K562 (cell line): ENCODE data around the gene CCDC183. TPM values are rescaled to one million over a fixed set of nuclear protein-coding genes. Genes with fewer than 3 reads are reported as not detected.
A peak's percentile ranks its signal among the peaks of the same experiment; 100 is the strongest.

ENCODE experiments used
- FOXA1 ChIP-seq: fragments of 450-650 bp; IDR thresholded peaks from 2 replicates; pipeline ENCODE4 v1.6.1; 2016; ENCODE audit warnings: mild to moderate bottlenecking, borderline replicate concordance
- GATAD2B ChIP-seq: fragments of 450-650 bp; IDR thresholded peaks from 2 replicates; pipeline ENCODE4 v1.6.1; 2017; ENCODE audit warnings: mild to moderate bottlenecking, borderline replicate concordance
- GTF2F1 ChIP-seq: IDR thresholded peaks from 2 replicates; pipeline ENCODE4 v1.6.1; 2011; ENCODE audit warnings: low read depth, low read length, improper control_type of control experiment
- HLTF ChIP-seq: fragments of 450-650 bp; IDR thresholded peaks from 2 replicates; pipeline ENCODE4 v1.6.1; 2016
- ILF3 ChIP-seq: fragments of 450-650 bp; IDR thresholded peaks from 2 replicates; pipeline ENCODE4 v1.6.1; 2018; ENCODE audit warnings: antibody characterized with exemption, mild to moderate bottlenecking, moderate library complexity, borderline replicate concordance
- KAT2B ChIP-seq: IDR thresholded peaks from one replicate; pipeline ENCODE4 v1.6.1; 2012; ENCODE audit warnings: low read depth, mild to moderate bottlenecking, control low read depth, inconsistent platforms, low read length, moderate library complexity
- KDM1A ChIP-seq, 2 experiments: fragments of 450-650 bp; IDR thresholded peaks; 2 replicates each; pipeline ENCODE4 v1.6.1; 2016; ENCODE audit warnings: mild to moderate bottlenecking in 2 of 2
- SIN3A ChIP-seq, 2 experiments: fragments of 150-350 bp in 1 of 2; IDR thresholded peaks; 2 replicates each; pipeline ENCODE4 v1.6.1; 2011 to 2016; ENCODE audit warnings: borderline replicate concordance in 2 of 2, low read depth in 2 of 2, low read length in 2 of 2, mild to moderate bottlenecking in 2 of 2, moderate library complexity in 2 of 2; ENCODE audit not compliant: control insufficient read depth in 1 of 2
- SMARCC2 ChIP-seq: fragments of 450-650 bp; IDR thresholded peaks from 2 replicates; pipeline ENCODE4 v1.6.1; 2017; ENCODE audit warnings: antibody characterized with exemption, moderate library complexity, mild to moderate bottlenecking, low read depth
- SOX6 ChIP-seq: fragments of 450-650 bp; IDR thresholded peaks from 2 replicates; pipeline ENCODE4 v1.6.1; 2014; ENCODE audit warnings: mild to moderate bottlenecking
- TAF15 ChIP-seq: fragments of 200-400 bp; formaldehyde crosslinking; IDR thresholded peaks from 2 replicates; pipeline ENCODE4 v1.6.1; 2017; ENCODE audit warnings: mild to moderate bottlenecking, low read depth, low read length, moderate library complexity
- TGIF2 ChIP-seq: sonication (generic); formaldehyde crosslinking; IDR thresholded peaks from 2 replicates; pipeline ENCODE4 v1.8.1; 2022; ENCODE audit warnings: mild to moderate bottlenecking, missing genetic modification reagents, moderate library complexity
- ZKSCAN8 ChIP-seq: fragments of 200-800 bp; sonication (Bioruptor generic); IDR thresholded peaks from 2 replicates; pipeline ENCODE4 v1.6.1; 2016; ENCODE audit warnings: missing genetic modification characterization, missing compliant biosample characterization
- ZNF76 ChIP-seq: fragments of 250-450 bp; sonication (Bioruptor Pico); IDR thresholded peaks from 2 replicates; pipeline ENCODE4 v1.4.0; 2020; ENCODE audit warnings: mild to moderate bottlenecking, moderate library complexity, borderline replicate concordance
- polyA plus RNA-seq, 8 experiments: library from polyadenylated mRNA; depleted of rRNA in 4 of 8; stranded (reverse) in 5 of 8; unstranded in 3 of 8; fragments of >200 nt; fragmentation: Nextera tagmentation in 2 of 8; fragmentation: Illumina TruSeq in 1 of 8; extraction: Ambion mirVana in 2 of 8; extraction: Trizol in 1 of 8; gene quantifications; 2 replicates each; pipeline versions ENCODE4 v1.2.1 to v1.2.3, GENCODE V29; 2011 to 2014; ENCODE audit warnings: inconsistent platforms in 1 of 8, missing spikeins in 1 of 8
- total RNA-seq, 7 experiments: library from RNA; depleted of rRNA in 6 of 7; stranded (reverse); fragments of >200 nt in 6 of 7; fragmentation: Illumina TruSeq in 2 of 7; extraction: Trizol in 2 of 7; gene quantifications; 2 replicates each; pipeline versions ENCODE4 v1.2.1 to v1.2.3, GENCODE V29; 2011 to 2021; ENCODE audit warnings: low replicate concordance in 1 of 7
- TF ChIP-seq, protein P1 (sequence below): fragments of 450-650 bp; IDR thresholded peaks from 2 replicates; pipeline ENCODE4 v1.7.1; 2018; ENCODE audit warnings: mild to moderate bottlenecking, low read depth; ENCODE audit not compliant: partially characterized antibody
- TF ChIP-seq, protein P2 (sequence below): fragments of 450-650 bp; conservative IDR thresholded peaks from 2 replicates; pipeline ENCODE4 v1.6.1; 2016; ENCODE audit warnings: missing genetic modification characterization, low read depth, mild to moderate bottlenecking, missing compliant biosample characterization, moderate library complexity
- TF ChIP-seq, protein P3 (sequence below), 3 experiments: fragments of 200-800 bp in 1 of 3; fragments of 250-450 bp in 1 of 3; fragments of 450-650 bp in 1 of 3; sonication (Bioruptor Pico) in 1 of 3; sonication (Bioruptor generic) in 1 of 3; formaldehyde crosslinking in 1 of 3; IDR thresholded peaks; 2 replicates each; pipeline versions ENCODE4 v1.6.1 to v1.8.0; 2016 to 2022; ENCODE audit warnings: mild to moderate bottlenecking in 2 of 3, missing genetic modification characterization in 2 of 3, missing compliant biosample characterization in 1 of 3, moderate library complexity in 1 of 3
- TF ChIP-seq, protein P4 (sequence below): fragments of 450-650 bp; formaldehyde crosslinking; IDR thresholded peaks from 2 replicates; pipeline ENCODE4 v1.4.0; 2020; ENCODE audit warnings: mild to moderate bottlenecking, moderate library complexity

CCDC183 gene
- total and polyA plus RNA-seq, 9 of the 15 experiments (the other 6 are each of a cell fraction or from before 2014, with no cell fraction given): 0.21 to 0.60 (median 0.29) TPM; not detected in 4

DNA sequence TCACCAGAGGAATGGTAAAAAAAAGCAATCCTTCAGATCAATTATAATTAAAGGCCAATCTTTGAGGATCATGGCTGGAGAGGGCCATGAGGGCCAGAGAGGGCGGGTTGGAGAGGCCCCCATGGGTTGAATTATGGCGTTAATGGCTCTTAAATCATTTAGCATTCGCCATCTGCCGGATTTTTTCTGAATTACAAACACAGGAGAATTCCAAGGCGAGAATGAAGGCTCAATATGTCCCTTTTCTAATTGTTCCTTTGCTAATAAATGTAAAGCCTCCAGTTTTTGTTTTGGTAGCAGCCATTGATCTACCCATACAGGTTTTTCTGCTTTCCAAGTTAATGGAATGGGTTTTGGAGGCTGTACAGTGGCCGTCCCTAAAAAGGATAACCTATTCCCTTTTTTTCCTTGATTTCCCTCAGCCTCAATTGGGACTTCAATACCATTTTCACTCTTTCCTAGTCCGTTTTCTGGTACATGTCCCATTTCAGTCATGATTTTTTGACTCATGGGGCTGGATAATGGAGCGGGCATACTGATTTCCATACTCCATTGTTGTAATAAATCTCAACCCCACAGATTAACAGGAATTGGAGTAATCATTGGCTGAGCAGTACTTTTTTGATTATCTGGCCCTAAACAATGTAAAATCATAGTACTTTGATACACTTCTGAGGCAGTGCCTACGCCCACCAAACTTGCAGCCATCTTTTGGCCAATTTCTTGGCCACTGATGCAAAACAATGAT is 11.7 kb upstream of the CCDC183 start (continued):
- TF ChIP-seq, protein P1, sequence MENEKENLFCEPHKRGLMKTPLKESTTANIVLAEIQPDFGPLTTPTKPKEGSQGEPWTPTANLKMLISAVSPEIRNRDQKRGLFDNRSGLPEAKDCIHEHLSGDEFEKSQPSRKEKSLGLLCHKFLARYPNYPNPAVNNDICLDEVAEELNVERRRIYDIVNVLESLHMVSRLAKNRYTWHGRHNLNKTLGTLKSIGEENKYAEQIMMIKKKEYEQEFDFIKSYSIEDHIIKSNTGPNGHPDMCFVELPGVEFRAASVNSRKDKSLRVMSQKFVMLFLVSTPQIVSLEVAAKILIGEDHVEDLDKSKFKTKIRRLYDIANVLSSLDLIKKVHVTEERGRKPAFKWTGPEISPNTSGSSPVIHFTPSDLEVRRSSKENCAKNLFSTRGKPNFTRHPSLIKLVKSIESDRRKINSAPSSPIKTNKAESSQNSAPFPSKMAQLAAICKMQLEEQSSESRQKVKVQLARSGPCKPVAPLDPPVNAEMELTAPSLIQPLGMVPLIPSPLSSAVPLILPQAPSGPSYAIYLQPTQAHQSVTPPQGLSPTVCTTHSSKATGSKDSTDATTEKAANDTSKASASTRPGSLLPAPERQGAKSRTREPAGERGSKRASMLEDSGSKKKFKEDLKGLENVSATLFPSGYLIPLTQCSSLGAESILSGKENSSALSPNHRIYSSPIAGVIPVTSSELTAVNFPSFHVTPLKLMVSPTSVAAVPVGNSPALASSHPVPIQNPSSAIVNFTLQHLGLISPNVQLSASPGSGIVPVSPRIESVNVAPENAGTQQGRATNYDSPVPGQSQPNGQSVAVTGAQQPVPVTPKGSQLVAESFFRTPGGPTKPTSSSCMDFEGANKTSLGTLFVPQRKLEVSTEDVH: no peak
- no peak for TF ChIP-seq GTF2F1
- no peak for TF ChIP-seq ILF3
- 0 out of 2 replicates have a peak, but pooled peaks have one; percentile 34 for TF ChIP-seq ZKSCAN8 (CRISPR knock-in tag)
- TF ChIP-seq SOX6: no peak
- TF ChIP-seq, protein P2, sequence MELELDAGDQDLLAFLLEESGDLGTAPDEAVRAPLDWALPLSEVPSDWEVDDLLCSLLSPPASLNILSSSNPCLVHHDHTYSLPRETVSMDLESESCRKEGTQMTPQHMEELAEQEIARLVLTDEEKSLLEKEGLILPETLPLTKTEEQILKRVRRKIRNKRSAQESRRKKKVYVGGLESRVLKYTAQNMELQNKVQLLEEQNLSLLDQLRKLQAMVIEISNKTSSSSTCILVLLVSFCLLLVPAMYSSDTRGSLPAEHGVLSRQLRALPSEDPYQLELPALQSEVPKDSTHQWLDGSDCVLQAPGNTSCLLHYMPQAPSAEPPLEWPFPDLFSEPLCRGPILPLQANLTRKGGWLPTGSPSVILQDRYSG: no peak
- no peak for TF ChIP-seq TAF15
- no peak for TF ChIP-seq GATAD2B
- TF ChIP-seq SIN3A (IDR thresholded peaks at IDR 0.05; ENCODE audit: borderline replicate concordance in 2 of 2, control insufficient read depth in 1 of 2, low read depth in 2 of 2, low read length in 2 of 2): no peak
- TF ChIP-seq ZNF76: no peak
- no peak for TF ChIP-seq HLTF
- no peak for TF ChIP-seq FOXA1
- TF ChIP-seq KDM1A (IDR thresholded peaks at IDR 0.05): peak; percentile 6 to 47; a peak in 1 of 4 replicates
- no peak for TF ChIP-seq KAT2B
- TF ChIP-seq, protein P3, sequence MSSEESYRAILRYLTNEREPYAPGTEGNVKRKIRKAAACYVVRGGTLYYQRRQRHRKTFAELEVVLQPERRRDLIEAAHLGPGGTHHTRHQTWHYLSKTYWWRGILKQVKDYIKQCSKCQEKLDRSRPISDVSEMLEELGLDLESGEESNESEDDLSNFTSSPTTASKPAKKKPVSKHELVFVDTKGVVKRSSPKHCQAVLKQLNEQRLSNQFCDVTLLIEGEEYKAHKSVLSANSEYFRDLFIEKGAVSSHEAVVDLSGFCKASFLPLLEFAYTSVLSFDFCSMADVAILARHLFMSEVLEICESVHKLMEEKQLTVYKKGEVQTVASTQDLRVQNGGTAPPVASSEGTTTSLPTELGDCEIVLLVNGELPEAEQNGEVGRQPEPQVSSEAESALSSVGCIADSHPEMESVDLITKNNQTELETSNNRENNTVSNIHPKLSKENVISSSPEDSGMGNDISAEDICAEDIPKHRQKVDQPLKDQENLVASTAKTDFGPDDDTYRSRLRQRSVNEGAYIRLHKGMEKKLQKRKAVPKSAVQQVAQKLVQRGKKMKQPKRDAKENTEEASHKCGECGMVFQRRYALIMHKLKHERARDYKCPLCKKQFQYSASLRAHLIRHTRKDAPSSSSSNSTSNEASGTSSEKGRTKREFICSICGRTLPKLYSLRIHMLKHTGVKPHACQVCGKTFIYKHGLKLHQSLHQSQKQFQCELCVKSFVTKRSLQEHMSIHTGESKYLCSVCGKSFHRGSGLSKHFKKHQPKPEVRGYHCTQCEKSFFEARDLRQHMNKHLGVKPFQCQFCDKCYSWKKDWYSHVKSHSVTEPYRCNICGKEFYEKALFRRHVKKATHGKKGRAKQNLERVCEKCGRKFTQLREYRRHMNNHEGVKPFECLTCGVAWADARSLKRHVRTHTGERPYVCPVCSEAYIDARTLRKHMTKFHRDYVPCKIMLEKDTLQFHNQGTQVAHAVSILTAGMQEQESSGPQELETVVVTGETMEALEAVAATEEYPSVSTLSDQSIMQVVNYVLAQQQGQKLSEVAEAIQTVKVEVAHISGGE (CRISPR knock-in tag; IDR thresholded peaks at IDR 0.05): peak in 1 of 3 experiments; percentile 43; a peak in 1 of 6 replicates
- TF ChIP-seq, protein P4, sequence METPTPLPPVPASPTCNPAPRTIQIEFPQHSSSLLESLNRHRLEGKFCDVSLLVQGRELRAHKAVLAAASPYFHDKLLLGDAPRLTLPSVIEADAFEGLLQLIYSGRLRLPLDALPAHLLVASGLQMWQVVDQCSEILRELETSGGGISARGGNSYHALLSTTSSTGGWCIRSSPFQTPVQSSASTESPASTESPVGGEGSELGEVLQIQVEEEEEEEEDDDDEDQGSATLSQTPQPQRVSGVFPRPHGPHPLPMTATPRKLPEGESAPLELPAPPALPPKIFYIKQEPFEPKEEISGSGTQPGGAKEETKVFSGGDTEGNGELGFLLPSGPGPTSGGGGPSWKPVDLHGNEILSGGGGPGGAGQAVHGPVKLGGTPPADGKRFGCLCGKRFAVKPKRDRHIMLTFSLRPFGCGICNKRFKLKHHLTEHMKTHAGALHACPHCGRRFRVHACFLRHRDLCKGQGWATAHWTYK: 0 out of 2 replicates have a peak, but pooled peaks have one; percentile 16
- TF ChIP-seq TGIF2 (CRISPR knock-in tag): no peak
- TF ChIP-seq SMARCC2: no peak
